ENCODE data around the gene MGST3.
"Not testable (repeated sequence)": the region's sequence is repeated elsewhere in the genome, so short reads cannot be mapped to it uniquely, and the experiment has no call there.

The MGST3 gene

DNA sequence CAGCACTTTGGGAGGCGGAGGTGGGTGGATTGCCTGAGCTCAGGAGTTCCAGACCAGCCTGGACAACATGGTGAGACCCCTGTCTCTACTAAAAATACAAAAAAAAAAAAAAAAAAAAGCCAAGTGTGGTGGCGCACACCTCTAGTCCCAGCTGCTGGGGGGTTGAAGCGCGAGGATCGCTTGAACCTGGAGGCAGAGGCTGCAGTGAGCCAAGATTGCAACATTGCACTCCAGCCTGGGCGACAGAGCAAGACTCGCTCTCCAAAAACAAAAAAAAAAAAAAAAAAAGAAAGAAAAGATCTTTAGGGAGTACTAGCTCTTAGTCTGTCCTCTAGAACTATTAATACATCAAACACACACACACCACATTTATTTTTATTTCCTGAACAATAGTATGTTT lies 70.9 kb downstream of the MGST3 start:
- DNase-seq, result not testable (repeated sequence)

DNA sequence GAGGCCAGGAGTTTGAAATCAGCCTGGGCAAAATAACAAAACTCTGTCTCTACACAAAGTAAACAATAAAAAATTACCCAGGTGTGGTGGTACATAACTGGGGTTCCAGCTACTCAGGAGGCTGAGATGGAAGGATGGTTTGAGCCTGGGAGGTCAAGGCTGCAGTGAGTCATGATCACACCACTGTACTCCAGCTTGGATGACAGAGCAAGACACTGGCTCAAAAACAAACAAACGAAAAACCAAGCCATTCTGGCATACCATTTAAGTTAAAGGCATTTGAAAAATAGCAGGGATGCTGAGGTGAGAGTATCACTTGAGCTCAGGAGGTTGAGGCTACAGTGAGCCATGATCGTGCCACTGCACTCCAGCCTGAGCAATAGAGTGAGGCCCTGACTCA lies 72.6 kb downstream of the MGST3 start:
- no peak for DNase-seq

Measured in femur (tissue), 1 donor.